ENCODE results near the gene SLC1A5. TPM values are rescaled to one million over a fixed set of nuclear protein-coding genes. Genes with fewer than 3 reads are reported as not detected.

SLC1A5 gene
- total and polyA plus RNA-seq, 2 experiments from 2014 or later: 103 to 272 TPM

DNA sequence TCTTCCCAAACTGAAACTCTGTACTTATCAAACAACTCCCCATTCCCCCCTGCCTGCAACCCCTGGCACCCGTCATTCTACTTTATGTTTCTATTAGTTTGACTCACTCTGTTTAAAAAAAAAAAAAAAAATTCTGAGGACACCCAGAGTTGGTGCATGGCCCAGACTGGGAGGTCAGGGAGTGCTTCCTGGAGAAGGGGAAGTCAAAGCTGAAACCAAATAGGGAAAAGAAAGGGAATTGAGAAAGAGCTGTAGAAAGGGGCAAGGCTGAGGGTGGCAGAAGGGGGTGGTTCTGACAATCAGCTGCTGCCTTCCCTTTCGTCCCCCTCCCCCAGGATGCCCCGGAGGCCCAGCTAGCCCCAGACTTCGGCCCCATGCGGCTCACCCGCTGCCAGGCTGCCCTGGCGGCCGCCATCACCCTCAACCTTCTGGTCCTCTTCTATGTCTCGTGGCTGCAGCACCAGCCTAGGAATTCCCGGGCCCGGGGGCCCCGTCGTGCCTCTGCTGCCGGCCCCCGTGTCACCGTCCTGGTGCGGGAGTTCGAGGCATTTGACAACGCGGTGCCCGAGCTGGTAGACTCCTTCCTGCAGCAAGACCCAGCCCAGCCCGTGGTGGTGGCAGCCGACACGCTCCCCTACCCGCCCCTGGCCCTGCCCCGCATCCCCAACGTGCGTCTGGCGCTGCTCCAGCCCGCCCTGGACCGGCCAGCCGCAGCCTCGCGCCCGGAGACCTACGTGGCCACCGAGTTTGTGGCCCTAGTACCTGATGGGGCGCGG lies 33.1 kb downstream of the SLC1A5 start:
- Histone ChIP-seq H3K9me2 (ENCODE audit: insufficient read depth) (no peaks in the 10 kb centered on the region), H3K79me2 (replicated peaks; ENCODE audit: insufficient read depth) (0 out of 2 replicates have a peak, but pooled peaks cover 2% of the 10 kb centered on the region), H3F3A (replicated peaks; ENCODE audit: low read depth) (peaks cover 6% of the 10 kb centered on the region; the same call in 1 of the 2 replicates), H3K27ac (ENCODE audit: low read depth) (no peak overlapping the region), H2AFZ (no peak overlapping the region), H3K4me2 (no peak overlapping the region), H3K4me3 (no peak overlapping the region), H3K4me1 (ENCODE audit: insufficient read depth) (peaks cover 5% of the 10 kb centered on the region; the same call in 1 of the 2 replicates), H3K36me3 (ENCODE audit: insufficient read depth) (no peaks in the 10 kb centered on the region; the same call in 1 of the 2 replicates), H3K27me3 (ENCODE audit: insufficient read depth) (no peaks in the 10 kb centered on the region), H4K20me1 (replicated peaks; ENCODE audit: insufficient read depth) (no peaks in the 10 kb centered on the region; the same call in none of the 2 replicates)
- TF ChIP-seq NANOG (IDR thresholded peaks at IDR 0.05; ENCODE audit: borderline replicate concordance): no peak
- TF ChIP-seq, protein P1, sequence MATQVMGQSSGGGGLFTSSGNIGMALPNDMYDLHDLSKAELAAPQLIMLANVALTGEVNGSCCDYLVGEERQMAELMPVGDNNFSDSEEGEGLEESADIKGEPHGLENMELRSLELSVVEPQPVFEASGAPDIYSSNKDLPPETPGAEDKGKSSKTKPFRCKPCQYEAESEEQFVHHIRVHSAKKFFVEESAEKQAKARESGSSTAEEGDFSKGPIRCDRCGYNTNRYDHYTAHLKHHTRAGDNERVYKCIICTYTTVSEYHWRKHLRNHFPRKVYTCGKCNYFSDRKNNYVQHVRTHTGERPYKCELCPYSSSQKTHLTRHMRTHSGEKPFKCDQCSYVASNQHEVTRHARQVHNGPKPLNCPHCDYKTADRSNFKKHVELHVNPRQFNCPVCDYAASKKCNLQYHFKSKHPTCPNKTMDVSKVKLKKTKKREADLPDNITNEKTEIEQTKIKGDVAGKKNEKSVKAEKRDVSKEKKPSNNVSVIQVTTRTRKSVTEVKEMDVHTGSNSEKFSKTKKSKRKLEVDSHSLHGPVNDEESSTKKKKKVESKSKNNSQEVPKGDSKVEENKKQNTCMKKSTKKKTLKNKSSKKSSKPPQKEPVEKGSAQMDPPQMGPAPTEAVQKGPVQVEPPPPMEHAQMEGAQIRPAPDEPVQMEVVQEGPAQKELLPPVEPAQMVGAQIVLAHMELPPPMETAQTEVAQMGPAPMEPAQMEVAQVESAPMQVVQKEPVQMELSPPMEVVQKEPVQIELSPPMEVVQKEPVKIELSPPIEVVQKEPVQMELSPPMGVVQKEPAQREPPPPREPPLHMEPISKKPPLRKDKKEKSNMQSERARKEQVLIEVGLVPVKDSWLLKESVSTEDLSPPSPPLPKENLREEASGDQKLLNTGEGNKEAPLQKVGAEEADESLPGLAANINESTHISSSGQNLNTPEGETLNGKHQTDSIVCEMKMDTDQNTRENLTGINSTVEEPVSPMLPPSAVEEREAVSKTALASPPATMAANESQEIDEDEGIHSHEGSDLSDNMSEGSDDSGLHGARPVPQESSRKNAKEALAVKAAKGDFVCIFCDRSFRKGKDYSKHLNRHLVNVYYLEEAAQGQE (IDR thresholded peaks at IDR 0.05; ENCODE audit: unreplicated experiment): no peak
- Mint-ChIP-seq H3K9me3 (no peaks in the 10 kb centered on the region; the same call in 2 of the 3 replicates), H3K27ac (no peak overlapping the region), H3K4me3 (no peak overlapping the region; the same call in 2 of the 3 replicates), H3K36me3 (ENCODE audit: low read depth) (peaks cover 48% of the 10 kb centered on the region), H3K27me3 (ENCODE audit: insufficient read depth, low read depth, poor library complexity) (peaks cover 9% of the 10 kb centered on the region), H3K4me1 (peaks cover 11% of the 10 kb centered on the region)
- no peak for ATAC-seq
- no peak for DNase-seq (ENCODE audit: low spot score)

DNA sequence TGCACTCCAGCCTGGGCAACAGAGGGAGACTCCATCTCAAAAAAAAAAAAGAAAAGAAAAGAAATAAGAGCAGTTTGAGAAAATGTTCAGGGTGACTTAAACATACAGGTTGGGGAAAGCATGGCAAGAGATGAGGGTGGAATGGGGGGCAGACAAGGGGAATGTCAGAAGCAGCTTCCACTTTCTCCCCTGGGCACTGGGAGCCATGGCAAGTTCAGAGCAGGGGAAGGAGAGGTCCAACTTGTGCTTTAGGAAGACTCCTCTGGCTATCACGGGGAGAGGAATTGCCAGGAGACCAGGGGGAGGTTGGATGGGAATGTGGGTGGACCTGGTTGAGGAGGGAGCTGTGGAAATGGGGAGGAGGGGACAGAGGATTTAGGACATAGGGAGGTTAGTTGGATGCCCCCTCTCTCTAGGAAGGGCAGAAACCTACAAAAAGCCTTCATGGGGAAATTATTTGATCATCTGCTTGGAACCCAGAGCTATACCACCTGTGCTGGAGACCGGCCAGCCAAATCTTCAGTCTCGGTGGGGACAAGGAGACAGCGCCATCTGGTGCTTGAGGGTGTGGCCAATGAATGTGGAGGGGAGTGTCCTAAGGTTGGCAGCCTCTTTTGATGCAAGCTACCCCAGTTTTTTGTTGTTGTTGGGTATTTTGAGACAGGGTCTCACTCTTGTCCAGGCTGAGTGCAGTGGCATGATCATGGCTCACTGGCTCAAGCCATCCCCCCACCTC lies 34.8 kb downstream of the SLC1A5 start:
- Mint-ChIP-seq H3K27ac (no peak overlapping the region), H3K27me3 (ENCODE audit: insufficient read depth, low read depth, poor library complexity) (peaks cover 9% of the 10 kb centered on the region), H3K36me3 (ENCODE audit: low read depth) (peaks cover 59% of the 10 kb centered on the region), H3K4me1 (peaks cover 1% of the 10 kb centered on the region; the same call in 2 of the 3 replicates), H3K4me3 (no peak overlapping the region; the same call in 2 of the 3 replicates), H3K9me3 (no peaks in the 10 kb centered on the region)
- Histone ChIP-seq H3F3A (replicated peaks; ENCODE audit: low read depth) (0 out of 2 replicates have a peak, but pooled peaks cover 10% of the 10 kb centered on the region), H4K20me1 (replicated peaks; ENCODE audit: insufficient read depth) (no peaks in the 10 kb centered on the region; the same call in 1 of the 2 replicates), H3K9me2 (ENCODE audit: insufficient read depth) (no peaks in the 10 kb centered on the region), H2AFZ (no peak overlapping the region), H3K27ac (ENCODE audit: low read depth) (peak overlapping the region; percentile 28; the same call in 1 of the 2 replicates), H3K27me3 (ENCODE audit: insufficient read depth) (no peaks in the 10 kb centered on the region), H3K4me2 (no peak overlapping the region), H3K36me3 (ENCODE audit: insufficient read depth) (peaks cover 4% of the 10 kb centered on the region; the same call in 1 of the 2 replicates), H3K4me3 (no peak overlapping the region), H3K4me1 (ENCODE audit: insufficient read depth) (no peaks in the 10 kb centered on the region), H3K79me2 (replicated peaks; ENCODE audit: insufficient read depth) (0 out of 2 replicates have a peak, but pooled peaks cover 2% of the 10 kb centered on the region)
- DNase-seq (ENCODE audit: low spot score): peak; percentile 87
- TF ChIP-seq, protein P2, sequence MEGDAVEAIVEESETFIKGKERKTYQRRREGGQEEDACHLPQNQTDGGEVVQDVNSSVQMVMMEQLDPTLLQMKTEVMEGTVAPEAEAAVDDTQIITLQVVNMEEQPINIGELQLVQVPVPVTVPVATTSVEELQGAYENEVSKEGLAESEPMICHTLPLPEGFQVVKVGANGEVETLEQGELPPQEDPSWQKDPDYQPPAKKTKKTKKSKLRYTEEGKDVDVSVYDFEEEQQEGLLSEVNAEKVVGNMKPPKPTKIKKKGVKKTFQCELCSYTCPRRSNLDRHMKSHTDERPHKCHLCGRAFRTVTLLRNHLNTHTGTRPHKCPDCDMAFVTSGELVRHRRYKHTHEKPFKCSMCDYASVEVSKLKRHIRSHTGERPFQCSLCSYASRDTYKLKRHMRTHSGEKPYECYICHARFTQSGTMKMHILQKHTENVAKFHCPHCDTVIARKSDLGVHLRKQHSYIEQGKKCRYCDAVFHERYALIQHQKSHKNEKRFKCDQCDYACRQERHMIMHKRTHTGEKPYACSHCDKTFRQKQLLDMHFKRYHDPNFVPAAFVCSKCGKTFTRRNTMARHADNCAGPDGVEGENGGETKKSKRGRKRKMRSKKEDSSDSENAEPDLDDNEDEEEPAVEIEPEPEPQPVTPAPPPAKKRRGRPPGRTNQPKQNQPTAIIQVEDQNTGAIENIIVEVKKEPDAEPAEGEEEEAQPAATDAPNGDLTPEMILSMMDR (conservative IDR thresholded peaks at IDR 0.05; ENCODE audit: low read depth in 2 of 2): peak; percentile 70 to 87
- no peak for TF ChIP-seq NANOG (IDR thresholded peaks at IDR 0.05; ENCODE audit: borderline replicate concordance)
- ATAC-seq: peak; percentile 67
